Measurements from ENCODE around the gene TAS2R4.
"Not testable (repeated sequence)": the region's sequence is repeated elsewhere in the genome, so short reads cannot be mapped to it uniquely, and the experiment has no call there.

Gene TAS2R4

DNA sequence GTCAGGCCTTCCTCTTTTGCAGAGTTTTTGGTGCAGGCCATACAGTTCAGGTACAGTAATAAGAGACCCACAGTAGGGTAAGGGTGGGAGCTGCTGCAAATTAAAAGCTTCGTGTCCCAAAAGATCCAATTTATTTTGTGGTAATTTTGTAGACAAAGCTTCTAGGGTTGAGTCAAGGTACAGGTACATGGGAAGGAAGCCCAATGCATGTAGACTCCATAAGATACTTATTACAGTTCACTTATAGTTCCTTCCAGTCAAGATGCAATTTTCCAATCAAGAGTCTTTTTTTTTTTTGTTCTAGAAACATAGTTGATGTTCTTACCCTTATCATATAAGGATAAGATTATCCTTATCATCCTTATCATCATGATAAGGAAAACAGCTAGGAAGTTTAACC lies at the start of gene TAS2R4:
Gene TAS2R4 (plus strand): TSS at position 301 of the 400 bp plus-strand sequence. CDS start 1,815 bp downstream, outside the sequence.
- DNase-seq = no peak

DNA sequence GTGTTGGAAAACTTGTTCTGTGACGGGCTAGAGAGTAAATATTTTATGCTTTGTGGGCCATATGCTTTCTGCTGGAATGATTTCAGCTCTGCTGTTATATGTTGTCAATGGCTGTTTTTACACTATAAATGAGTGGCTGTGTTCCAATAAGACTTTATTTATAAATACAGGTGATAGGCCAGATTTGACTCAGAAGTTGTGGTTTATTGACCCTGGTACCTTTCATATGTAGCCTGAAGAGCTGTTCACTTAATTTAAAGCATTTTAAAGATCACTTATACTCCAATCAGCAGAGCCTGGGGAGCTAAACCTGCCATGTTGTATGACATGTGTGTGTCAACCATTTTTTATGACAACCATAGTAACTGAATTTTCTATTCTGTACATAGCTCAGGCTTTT lies 47.5 kb upstream of the TAS2R4 start:
- DNase-seq = no peak

GRCh38 chr7:141731476-141732149 lies 44.9 kb upstream of the TAS2R4 start:
- DNase-seq = no peak

- DNase-seq = no peak
These were observed 39.2 kb upstream of the TAS2R4 start for GRCh38 chr7:141737118-141737835.

- DNase-seq = peak; percentile 87 to 95
These were observed 38.5 kb upstream of the TAS2R4 start, which contains the start of gene SSBP1 for GRCh38 chr7:141737836-141738591. Gene SSBP1, plus strand, starts transcription at chr7:141738358. Its CDS starts 809 bp downstream, at chr7:141739167.

- no peak for DNase-seq
These were observed 37.9 kb upstream of the TAS2R4 start for GRCh38 chr7:141738592-141739013.

DNA sequence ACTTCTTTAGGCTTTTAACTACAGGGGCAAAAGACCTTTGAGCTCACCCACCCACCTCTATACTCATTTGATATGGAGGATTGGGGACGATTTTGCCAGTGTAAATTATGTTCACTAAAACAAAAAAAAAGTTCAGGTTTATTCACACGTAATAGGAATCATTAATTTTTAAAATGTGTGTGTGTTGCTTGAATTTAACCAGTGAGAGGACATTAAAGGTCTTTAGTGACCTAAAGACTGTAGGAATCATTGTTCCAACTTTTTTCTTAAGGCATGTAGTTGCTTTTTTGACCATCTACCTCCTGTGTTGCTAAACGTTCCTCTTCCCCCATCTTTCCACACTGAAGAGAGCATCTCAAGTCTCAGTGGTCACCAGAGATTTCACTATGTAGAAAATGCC lies 37.2 kb upstream of the TAS2R4 start:
- no peak for DNase-seq

DNA sequence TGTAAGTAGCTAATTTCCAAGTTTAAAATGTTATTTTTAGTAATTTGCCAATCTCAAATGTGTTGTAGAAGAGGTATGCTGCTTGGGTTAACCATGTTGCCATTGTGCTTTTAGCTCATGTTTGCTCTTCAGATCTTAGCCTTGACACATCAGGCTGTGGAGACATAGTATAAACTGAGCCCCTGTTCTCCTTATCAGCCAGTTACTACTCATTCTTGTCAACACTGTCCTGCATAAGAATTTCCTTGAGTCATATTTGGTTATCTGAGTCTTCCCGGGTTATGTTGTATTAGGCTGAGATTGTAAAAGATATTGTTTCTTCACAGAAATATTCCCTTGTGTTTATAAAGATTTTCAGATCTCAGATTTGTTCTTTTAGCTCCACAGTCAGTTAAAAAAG lies 34.2 kb upstream of the TAS2R4 start:
- no peak for DNase-seq

- no peak for DNase-seq
These were observed 32.3 kb upstream of the TAS2R4 start for GRCh38 chr7:141744131-141744530.

GRCh38 chr7:141748396-141748795 lies 28.1 kb upstream of the TAS2R4 start:
- DNase-seq = no peak

GRCh38 chr7:141751904-141752303 lies 24.6 kb upstream of the TAS2R4 start:
- DNase-seq = not testable (repeated sequence)

DNA sequence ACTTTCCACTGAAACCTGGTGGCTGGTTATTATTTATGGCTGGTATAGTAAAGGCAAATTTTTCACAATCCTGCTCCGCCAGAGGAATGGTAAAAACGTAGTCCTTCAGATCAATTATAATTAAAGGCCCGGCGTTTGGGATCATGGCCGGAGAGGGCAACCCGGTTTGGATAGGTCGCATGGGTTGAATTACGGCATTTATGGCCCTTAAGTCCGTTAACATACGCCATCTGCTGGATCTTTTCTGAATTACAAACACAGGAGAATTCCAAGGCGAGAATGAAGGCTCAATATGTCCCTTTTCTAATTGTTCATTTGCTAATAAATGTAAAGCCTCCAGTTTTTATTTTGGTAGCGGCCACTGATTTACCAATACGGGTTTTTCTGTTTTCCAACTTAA lies 23.8 kb upstream of the TAS2R4 start:
- DNase-seq = no peak

DNA sequence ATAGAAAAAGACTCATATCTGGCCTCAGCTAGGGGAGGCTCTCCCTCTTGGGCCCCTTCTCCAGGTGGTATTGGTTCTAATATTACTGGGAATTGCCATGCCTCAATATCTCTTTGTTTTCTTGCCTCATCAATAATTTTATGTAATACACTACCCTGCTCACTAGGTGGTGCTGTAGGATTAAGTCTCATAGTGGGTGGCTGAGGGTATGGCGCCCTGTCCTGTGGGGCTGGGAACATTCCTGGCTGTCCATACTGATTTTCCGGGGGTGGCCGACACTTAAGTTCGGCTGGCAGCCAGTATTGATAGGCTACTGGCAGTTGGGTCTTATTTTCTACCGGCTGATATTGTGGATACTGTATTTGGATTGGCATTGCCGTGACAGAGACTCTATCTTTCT lies 21.5 kb upstream of the TAS2R4 start:
- DNase-seq = no peak

DNA sequence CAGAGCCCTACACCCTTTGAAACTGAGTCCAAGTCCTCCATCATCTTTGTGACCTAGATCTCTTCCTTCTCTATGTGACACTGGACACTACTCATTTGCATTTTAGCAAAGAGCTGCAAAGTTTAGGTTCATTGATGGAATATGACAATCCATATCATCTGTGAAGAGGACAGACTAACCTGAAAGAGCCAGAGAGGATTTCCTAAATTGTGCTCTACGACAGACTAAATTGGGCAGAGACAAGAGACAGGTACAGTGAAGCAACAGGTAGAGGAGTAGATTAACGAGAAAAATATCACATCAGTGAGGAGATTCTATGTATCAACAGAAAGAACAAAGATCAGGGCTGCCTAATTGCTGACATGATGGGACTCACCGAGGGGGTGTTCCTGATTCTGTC lies 12.7 kb upstream of the TAS2R4 start, which contains the start of gene TAS2R3:
Gene TAS2R3 (plus strand): TSS at position 301 of the 400 bp plus-strand sequence. CDS start 62 bp downstream, at position 363.
- no peak for DNase-seq

- DNase-seq = not testable (repeated sequence)
These were observed 6.3 kb upstream of the TAS2R4 start for GRCh38 chr7:141770083-141770583.

- peak in 1 of 2 donors; percentile 63 for DNase-seq
These were observed 9.5 kb downstream of the TAS2R4 start for GRCh38 chr7:141785706-141786552.

DNA sequence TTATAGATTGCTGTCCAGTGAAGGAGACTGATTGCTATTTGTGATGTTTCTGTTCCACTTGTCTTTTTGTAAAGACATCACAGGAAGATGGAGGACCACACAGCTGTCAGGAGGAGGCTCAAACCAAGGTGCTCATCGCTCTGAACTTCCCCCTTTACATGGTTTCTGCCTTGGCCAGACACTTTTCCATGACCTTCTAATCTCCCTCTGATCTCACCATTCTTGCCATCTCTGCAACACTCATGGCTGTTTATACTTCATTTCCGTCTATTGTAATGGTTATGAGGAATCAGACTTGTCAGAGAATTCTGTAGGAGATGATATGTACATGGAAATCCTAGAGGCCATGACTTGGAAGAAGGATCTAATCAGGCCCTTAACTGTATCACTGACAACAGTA lies 11.8 kb downstream of the TAS2R4 start:
- no peak for DNase-seq

- no peak for DNase-seq
These were observed 13.4 kb downstream of the TAS2R4 start, which contains the start of gene TAS2R5 for GRCh38 chr7:141789917-141790316. Gene TAS2R5, plus strand, starts transcription at chr7:141790217. Its CDS starts 145 bp downstream, at chr7:141790362.

DNA sequence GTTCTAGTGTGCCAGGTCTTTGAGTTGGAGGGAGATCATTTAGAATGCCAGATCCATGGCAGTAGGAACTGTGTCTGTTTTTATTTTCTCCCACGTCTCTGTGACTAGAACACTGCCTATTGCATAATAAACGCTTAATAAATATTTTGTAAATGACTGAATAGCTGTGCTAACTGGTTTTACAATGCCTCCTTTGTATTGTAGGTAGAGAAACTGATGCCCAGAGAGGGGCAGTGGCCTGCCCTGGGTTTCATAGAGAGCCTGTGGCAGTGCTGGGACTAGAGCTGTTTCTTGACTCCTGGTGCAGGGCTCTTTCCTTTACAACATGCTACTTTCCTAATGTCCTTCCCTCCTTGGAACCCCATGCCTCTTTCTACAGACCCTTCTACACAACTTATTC lies 16.1 kb downstream of the TAS2R4 start:
- no peak for DNase-seq

- no peak for DNase-seq
These were observed 43.6 kb downstream of the TAS2R4 start for GRCh38 chr7:141820067-141820466.

GRCh38 chr7:141822432-141822831 lies 46.0 kb downstream of the TAS2R4 start:
- DNase-seq = not testable (repeated sequence)
